Measurements from ENCODE around the gene GNAQ. TPM values are rescaled to one million over a fixed set of nuclear protein-coding genes. Genes with fewer than 3 reads are reported as not detected.
A peak's percentile ranks its signal among the peaks of the same experiment; 100 is the strongest.

GNAQ gene
- total and polyA plus RNA-seq, 2 of the 4 experiments (the other 2 are of a cell fraction) = 23.1 to 50.7 TPM

DNA sequence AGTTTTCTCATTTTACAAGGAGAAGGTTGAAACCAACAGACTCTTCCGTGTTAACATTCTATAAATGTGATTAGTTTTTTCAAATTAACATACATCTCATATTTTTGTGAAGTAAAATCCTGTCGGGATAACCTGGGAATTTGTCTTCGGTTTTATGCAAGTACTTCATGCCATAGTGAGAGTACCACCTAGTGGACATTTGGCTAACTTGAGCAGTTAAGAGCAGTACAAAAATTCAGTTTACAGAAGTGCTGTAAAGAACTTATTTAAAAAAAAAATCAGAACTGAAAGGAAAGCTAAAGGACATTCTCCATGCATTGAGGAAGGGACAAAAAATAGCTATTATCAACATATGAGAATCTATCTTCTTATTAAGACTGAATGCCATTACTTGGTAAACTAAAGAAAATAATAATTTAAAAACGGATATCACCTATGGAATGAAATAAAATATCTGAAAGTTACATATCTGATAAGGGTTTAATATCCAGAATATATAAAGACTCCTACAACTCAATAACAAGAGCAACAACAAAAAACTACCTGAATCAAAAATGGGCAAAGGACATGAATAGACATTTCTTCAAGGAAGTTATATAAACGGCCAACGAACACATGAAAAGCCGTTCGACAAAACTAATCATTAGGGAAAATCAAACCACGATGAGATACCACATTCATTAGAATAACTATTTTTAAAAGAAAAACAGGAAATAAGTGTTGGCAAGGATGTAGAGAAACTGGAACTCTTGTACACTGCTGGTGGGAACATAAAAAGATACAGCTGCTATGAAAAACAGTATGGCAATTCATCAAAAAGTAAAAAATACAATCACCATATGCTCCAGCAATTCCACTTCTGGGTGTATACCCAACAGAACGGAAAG, 266.5 kb downstream of the GNAQ start:
- Histone ChIP-seq H3K4ac (ENCODE audit: low read depth, low read length) (no peak overlapping the region), H2BK5ac (ENCODE audit: low read depth, low read length, poor library complexity, severe bottlenecking) (no peak overlapping the region), H2BK15ac (ENCODE audit: low read depth, low read length) (no peak overlapping the region), H4K5ac (ENCODE audit: low read depth, low read length) (no peak overlapping the region), H4K20me1 (ENCODE audit: insufficient read depth, low read length) (no peaks in the 10 kb centered on the region; the same call in 1 of the 2 replicates), H3K56ac (ENCODE audit: extremely low read depth, insufficient read depth, low read length) (no peak overlapping the region), H3K36me3 (ENCODE audit: control insufficient read depth, insufficient read depth, low read length) (no peaks in the 10 kb centered on the region), H3K23ac (ENCODE audit: low read depth, low read length) (no peak overlapping the region), H3K9me3 (ENCODE audit: control insufficient read depth, insufficient read depth, low read length) (no peaks in the 10 kb centered on the region), H2AFZ (replicated peaks; ENCODE audit: low read length, poor library complexity) (no peak overlapping the region), H2AK9ac (replicated peaks; ENCODE audit: low read depth, low read length, poor library complexity) (no peak overlapping the region), H3K9me1 (ENCODE audit: insufficient read depth, low read length) (no peaks in the 10 kb centered on the region), H3K4me2 (ENCODE audit: low read depth, low read length) (no peak overlapping the region), H3K9ac (ENCODE audit: low read depth, low read length) (no peak overlapping the region), H4K91ac (ENCODE audit: insufficient read depth, low read depth, low read length) (no peak overlapping the region), H2BK120ac (ENCODE audit: low read depth, low read length) (no peak overlapping the region), H3K27ac (ENCODE audit: insufficient read depth, low read length) (no peak overlapping the region), H4K8ac (ENCODE audit: low read depth in 2 of 2, low read length in 2 of 2) (no peak overlapping the region), H3K4me3 (ENCODE audit: insufficient read depth, low read depth, low read length) (no peak overlapping the region), H3K4me1 (ENCODE audit: control insufficient read depth, insufficient read depth, low read length) (no peaks in the 10 kb centered on the region), H3K14ac (replicated peaks; ENCODE audit: low read depth, low read length) (no peak overlapping the region), H3K79me1 (ENCODE audit: low read depth in 1 of 2, low read length in 2 of 2) (no peaks in the 10 kb centered on the region; a peak in 1 of 4 replicates), H2AK5ac (ENCODE audit: low read depth, low read length) (no peak overlapping the region), H3K18ac (ENCODE audit: low read depth, low read length) (no peak overlapping the region), H3K27me3 (ENCODE audit: control insufficient read depth, insufficient read depth, low read length) (no peaks in the 10 kb centered on the region), H2BK20ac (ENCODE audit: low read depth, low read length) (no peak overlapping the region)
- TF ChIP-seq RAD21 (IDR thresholded peaks at IDR 0.05; ENCODE audit: low read length) (peak; percentile 63), POLR2A (IDR thresholded peaks at IDR 0.05; ENCODE audit: low read depth, low read length) (no peak), FOS (IDR thresholded peaks at IDR 0.05; ENCODE audit: low read depth, low read length) (no peak), CEBPB (IDR thresholded peaks at IDR 0.05; ENCODE audit: low read depth, low read length) (no peak), SMC3 (IDR thresholded peaks at IDR 0.05; ENCODE audit: low read depth, low read length) (peak; percentile 55), NFE2L2 (IDR thresholded peaks at IDR 0.05; ENCODE audit: low read depth, low read length) (no peak), MAZ (IDR thresholded peaks at IDR 0.05; ENCODE audit: borderline replicate concordance, low read depth, low read length) (no peak), MAFK (IDR thresholded peaks at IDR 0.05; ENCODE audit: low read depth, low read length) (no peak)
- TF ChIP-seq, protein P1, sequence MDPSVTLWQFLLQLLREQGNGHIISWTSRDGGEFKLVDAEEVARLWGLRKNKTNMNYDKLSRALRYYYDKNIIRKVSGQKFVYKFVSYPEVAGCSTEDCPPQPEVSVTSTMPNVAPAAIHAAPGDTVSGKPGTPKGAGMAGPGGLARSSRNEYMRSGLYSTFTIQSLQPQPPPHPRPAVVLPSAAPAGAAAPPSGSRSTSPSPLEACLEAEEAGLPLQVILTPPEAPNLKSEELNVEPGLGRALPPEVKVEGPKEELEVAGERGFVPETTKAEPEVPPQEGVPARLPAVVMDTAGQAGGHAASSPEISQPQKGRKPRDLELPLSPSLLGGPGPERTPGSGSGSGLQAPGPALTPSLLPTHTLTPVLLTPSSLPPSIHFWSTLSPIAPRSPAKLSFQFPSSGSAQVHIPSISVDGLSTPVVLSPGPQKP (IDR thresholded peaks at IDR 0.05; ENCODE audit: borderline replicate concordance, low read depth, low read length) = no peak
- TF ChIP-seq, protein P2, sequence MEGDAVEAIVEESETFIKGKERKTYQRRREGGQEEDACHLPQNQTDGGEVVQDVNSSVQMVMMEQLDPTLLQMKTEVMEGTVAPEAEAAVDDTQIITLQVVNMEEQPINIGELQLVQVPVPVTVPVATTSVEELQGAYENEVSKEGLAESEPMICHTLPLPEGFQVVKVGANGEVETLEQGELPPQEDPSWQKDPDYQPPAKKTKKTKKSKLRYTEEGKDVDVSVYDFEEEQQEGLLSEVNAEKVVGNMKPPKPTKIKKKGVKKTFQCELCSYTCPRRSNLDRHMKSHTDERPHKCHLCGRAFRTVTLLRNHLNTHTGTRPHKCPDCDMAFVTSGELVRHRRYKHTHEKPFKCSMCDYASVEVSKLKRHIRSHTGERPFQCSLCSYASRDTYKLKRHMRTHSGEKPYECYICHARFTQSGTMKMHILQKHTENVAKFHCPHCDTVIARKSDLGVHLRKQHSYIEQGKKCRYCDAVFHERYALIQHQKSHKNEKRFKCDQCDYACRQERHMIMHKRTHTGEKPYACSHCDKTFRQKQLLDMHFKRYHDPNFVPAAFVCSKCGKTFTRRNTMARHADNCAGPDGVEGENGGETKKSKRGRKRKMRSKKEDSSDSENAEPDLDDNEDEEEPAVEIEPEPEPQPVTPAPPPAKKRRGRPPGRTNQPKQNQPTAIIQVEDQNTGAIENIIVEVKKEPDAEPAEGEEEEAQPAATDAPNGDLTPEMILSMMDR (conservative IDR thresholded peaks at IDR 0.05; ENCODE audit: low read depth, low read length) = peak; percentile 63
- TF ChIP-seq, protein P3, sequence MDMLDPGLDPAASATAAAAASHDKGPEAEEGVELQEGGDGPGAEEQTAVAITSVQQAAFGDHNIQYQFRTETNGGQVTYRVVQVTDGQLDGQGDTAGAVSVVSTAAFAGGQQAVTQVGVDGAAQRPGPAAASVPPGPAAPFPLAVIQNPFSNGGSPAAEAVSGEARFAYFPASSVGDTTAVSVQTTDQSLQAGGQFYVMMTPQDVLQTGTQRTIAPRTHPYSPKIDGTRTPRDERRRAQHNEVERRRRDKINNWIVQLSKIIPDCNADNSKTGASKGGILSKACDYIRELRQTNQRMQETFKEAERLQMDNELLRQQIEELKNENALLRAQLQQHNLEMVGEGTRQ (IDR thresholded peaks at IDR 0.05; ENCODE audit: low read depth, low read length) = no peak
- in situ Hi-C loops (cut with MboI; ENCODE audit: low sequenced_read_pairs) = no loop called here
- intact Hi-C loops (cut with micrococcal nuclease) = loop anchor here (1.0 kb wide), 1 partner anchor 332 kb away; no protein-coding TSS in a partner anchor
- no CpG with 5 or more reads among the region's 10 CpGs for WGBS, 2 experiments (ENCODE audit: extremely low coverage in 2 of 2, insufficient read length in 1 of 2)
- no TSS peak for BruUV-seq (replicated peaks)
- dilution Hi-C loops (cut with HindIII; ENCODE audit: low sequenced_read_pairs, unreplicated experiment) = no loop called here
- ChIA-PET POLR2A (ENCODE audit: unreplicated experiment) (no interaction called here), CTCF (interaction anchor here (0.5 to 0.9 kb wide), 7 partner anchors 92 to 480 kb away, joined by 3 to 4 read pairs (median 3); no protein-coding TSS in a partner anchor)
- ATAC-seq (ENCODE audit: low read depth) = peak; percentile 59; the same call in 1 of the 2 replicates
- peak; percentile 80 for DNase-seq

Data from IMR-90 (cell line).